Measurements from ENCODE around the gene TSPYL1.
"Not testable (repeated sequence)": the region's sequence is repeated elsewhere in the genome, so short reads cannot be mapped to it uniquely, and the experiment has no call there.

Gene TSPYL1

GRCh38 chr6:116290799-116291198, 11.1 kb upstream of the TSPYL1 start:
- no peaks in the 10 kb centered on the region for H3K27me3 ChIP-seq (replicated peaks)
- H3K27ac ChIP-seq, result no peak overlapping the region
- DNase-seq, result no peak
- no peak overlapping the region for H3K4me3 ChIP-seq (ENCODE audit: low read depth, low read length)
- in situ Hi-C loops (cut with HindIII; ENCODE audit: low pct_ligation_motif_present, low sequenced_read_pairs), result no loop called here
- H3K36me3 ChIP-seq (replicated peaks), result no peaks in the 10 kb centered on the region
- no peak for TF ChIP-seq CTCF (IDR thresholded peaks at IDR 0.05; ENCODE audit: low read depth, low read length, missing control alignments)

GRCh38 chr6:116289876-116290275, 10.1 kb upstream of the TSPYL1 start:
- DNase-seq, result no peak
- Histone ChIP-seq H3K27me3 (replicated peaks) (no peaks in the 10 kb centered on the region), H3K27ac (no peak overlapping the region), H3K36me3 (replicated peaks) (no peaks in the 10 kb centered on the region), H3K4me3 (ENCODE audit: low read depth, low read length) (no peak overlapping the region)
- TF ChIP-seq CTCF (IDR thresholded peaks at IDR 0.05; ENCODE audit: low read depth, low read length, missing control alignments), result no peak
- in situ Hi-C loops (cut with HindIII; ENCODE audit: low pct_ligation_motif_present, low sequenced_read_pairs), result no loop called here

- Histone ChIP-seq H3K36me3 (replicated peaks) (no peaks in the 10 kb centered on the region), H3K4me3 (ENCODE audit: low read depth, low read length) (no peak overlapping the region), H3K27ac (no peak overlapping the region), H3K27me3 (replicated peaks) (no peaks in the 10 kb centered on the region)
- in situ Hi-C loops (cut with HindIII; ENCODE audit: low pct_ligation_motif_present, low sequenced_read_pairs), result no loop called here
- no peak for DNase-seq
- TF ChIP-seq CTCF (IDR thresholded peaks at IDR 0.05; ENCODE audit: low read depth, low read length, missing control alignments), result peak; percentile 70
Observed at GRCh38 chr6:116287689-116288282, 8.1 kb upstream of the TSPYL1 start.

GRCh38 chr6:116286773-116287358, 7.1 kb upstream of the TSPYL1 start:
- no peak overlapping the region for H3K27ac ChIP-seq
- TF ChIP-seq CTCF (IDR thresholded peaks at IDR 0.05; ENCODE audit: low read depth, low read length, missing control alignments), result no peak
- in situ Hi-C loops (cut with HindIII; ENCODE audit: low pct_ligation_motif_present, low sequenced_read_pairs), result no loop called here
- H3K27me3 ChIP-seq (replicated peaks), result no peaks in the 10 kb centered on the region
- DNase-seq, result no peak
- no peaks in the 10 kb centered on the region for H3K36me3 ChIP-seq (replicated peaks)
- H3K4me3 ChIP-seq (ENCODE audit: low read depth, low read length), result no peak overlapping the region

GRCh38 chr6:116284984-116285383, 5.3 kb upstream of the TSPYL1 start:
- H3K27me3 ChIP-seq (replicated peaks); H3K36me3 ChIP-seq (replicated peaks); H3K27ac ChIP-seq; in situ Hi-C loops (cut with HindIII; ENCODE audit: low pct_ligation_motif_present, low sequenced_read_pairs); H3K4me3 ChIP-seq (ENCODE audit: low read depth, low read length); DNase-seq: not testable (repeated sequence)

GRCh38 chr6:116283191-116283590, 3.5 kb upstream of the TSPYL1 start:
- TF ChIP-seq CTCF (IDR thresholded peaks at IDR 0.05; ENCODE audit: low read depth, low read length, missing control alignments), result no peak
- in situ Hi-C loops (cut with HindIII; ENCODE audit: low pct_ligation_motif_present, low sequenced_read_pairs), result no loop called here
- Histone ChIP-seq H3K36me3 (replicated peaks) (peaks cover 3% of the 10 kb centered on the region), H3K4me3 (ENCODE audit: low read depth, low read length) (no peak overlapping the region), H3K27ac (no peak overlapping the region), H3K27me3 (replicated peaks) (no peaks in the 10 kb centered on the region)
- DNase-seq, result no peak

Data from brain microvascular endothelial cell (primary cell).